Measurements from ENCODE around the gene MYADML2.

- TF ChIP-seq ZNF274 (IDR thresholded peaks at IDR 0.05; ENCODE audit: low read depth, low read length) (no peak), YY1 (IDR thresholded peaks at IDR 0.05; ENCODE audit: insufficient read depth, insufficient read length) (no peak)
Measured at GRCh38 chr17:81904600-81905423, 42.2 kb downstream of the MYADML2 start.
